Activated B cell treated with CpG ODN at 0.5 μM for 24 hours (primary cell): ENCODE data around the gene RGR. TPM values are rescaled to one million over a fixed set of nuclear protein-coding genes. Genes with fewer than 3 reads are reported as not detected.
"Not testable (repeated sequence)": the region's sequence is repeated elsewhere in the genome, so short reads cannot be mapped to it uniquely, and the experiment has no call there.

ENCODE experiments used
- ATAC-seq: fragments of 200-7000 bp; cut with Tn5 transposase; one replicate; pipeline ENCODE4 v1.10.0; 2021; ENCODE audit warnings: low read depth, mild to moderate bottlenecking, moderate library complexity
- CTCF ChIA-PET: fragments of 350-600 bp; sonication (Branson Sonifier 250); formaldehyde crosslinking; loops from one replicate; lab custom pipeline; 2021; ENCODE audit warnings: antibody characterized with exemption; lab: Charles Lee
- POLR2A ChIA-PET: fragments of 350-600 bp; sonication (Branson Sonifier 250); formaldehyde crosslinking; loops from one replicate; lab custom pipeline; 2021; ENCODE audit warnings: antibody characterized with exemption; lab: Charles Lee
- DNase-seq: peaks from one replicate; pipeline ENCODE4 v3.0.0; 2022
- H3K27ac Mint-ChIP-seq: one replicate; pipeline ENCODE4 v1.8.0; 2020; ENCODE audit warnings: mixed read lengths
- H3K27me3 Mint-ChIP-seq: one replicate; pipeline ENCODE4 v1.8.0; 2021; ENCODE audit warnings: mixed read lengths
- H3K36me3 Mint-ChIP-seq: one replicate; pipeline ENCODE4 v1.8.0; 2021; ENCODE audit warnings: low read depth, mixed read lengths
- H3K4me1 Mint-ChIP-seq: one replicate; pipeline ENCODE4 v1.8.0; 2021; ENCODE audit warnings: mixed read lengths
- H3K4me3 Mint-ChIP-seq: one replicate; pipeline ENCODE4 v1.8.0; 2020; ENCODE audit warnings: mild to moderate bottlenecking, mixed read lengths
- H3K9me3 Mint-ChIP-seq: one replicate; pipeline ENCODE4 v1.8.0; 2020; ENCODE audit warnings: mixed read lengths
- CTCF ChIP-seq: fragments of 200-600 bp; IDR thresholded peaks from one replicate; pipeline ENCODE4 v1.8.0; 2022; ENCODE audit warnings: antibody characterized with exemption, mild to moderate bottlenecking
- intact Hi-C: fragments of 100-400 bp; cut with micrococcal nuclease; formaldehyde crosslinking; loops from one replicate; pipeline ENCODE4 v1.15.1; 2024
- total RNA-seq: library from RNA; stranded (reverse); gene quantifications from 2 replicates; pipeline ENCODE4 v1.2.3, GENCODE V29; 2022

RGR gene
- total RNA-seq, 1 donor from 2014 or later: not detected

- H3K9me3 Mint-ChIP-seq: no peaks in the 10 kb centered on the region
- POLR2A ChIA-PET: no interaction called here
- DNase-seq (no peak), ATAC-seq (no peak)
- no peaks in the 10 kb centered on the region for H3K36me3 Mint-ChIP-seq
- no peak for TF ChIP-seq CTCF
- no peak overlapping the region for H3K4me3 Mint-ChIP-seq
- no peaks in the 10 kb centered on the region for H3K4me1 Mint-ChIP-seq
- CTCF ChIA-PET: interaction anchor here (1.3 to 11.6 kb wide), 3 partner anchors 165 to 285 kb away, joined by 3 to 207 read pairs (median 8); no protein-coding TSS in a partner anchor
- H3K27ac Mint-ChIP-seq: no peak overlapping the region
- intact Hi-C loops: no loop called here
- peaks cover 41% of the 10 kb centered on the region for H3K27me3 Mint-ChIP-seq
Observed at GRCh38 chr10:84265418-84265817, 20.6 kb downstream of the RGR start.

GRCh38 chr10:84267503-84268126 is 22.8 kb downstream of the RGR start:
- peaks cover 38% of the 10 kb centered on the region for H3K27me3 Mint-ChIP-seq
- intact Hi-C loops: no loop called here
- H3K27ac Mint-ChIP-seq: no peak overlapping the region
- no peak for TF ChIP-seq CTCF
- no peaks in the 10 kb centered on the region for H3K36me3 Mint-ChIP-seq
- H3K4me3 Mint-ChIP-seq: no peak overlapping the region
- ATAC-seq (no peak), DNase-seq (no peak)
- no peaks in the 10 kb centered on the region for H3K9me3 Mint-ChIP-seq
- ChIA-PET CTCF (interaction anchor here (0.8 to 11.6 kb wide), 4 partner anchors 8 to 271 kb away, joined by 3 to 207 read pairs (median 4); no protein-coding TSS in a partner anchor), POLR2A (no interaction called here)
- H3K4me1 Mint-ChIP-seq: no peaks in the 10 kb centered on the region

- intact Hi-C loops: no loop called here
- ChIA-PET CTCF (interaction anchor here (11.6 kb wide), 1 partner anchor 269 kb away, joined by 207 read pairs; no protein-coding TSS in a partner anchor), POLR2A (no interaction called here)
- Mint-ChIP-seq H3K27ac (no peak overlapping the region), H3K27me3 (peaks cover 22% of the 10 kb centered on the region), H3K4me3 (no peak overlapping the region), H3K9me3 (no peaks in the 10 kb centered on the region), H3K4me1 (no peaks in the 10 kb centered on the region), H3K36me3 (no peaks in the 10 kb centered on the region)
- no peak for DNase-seq
- no peak for TF ChIP-seq CTCF
- no peak for ATAC-seq
Observed at GRCh38 chr10:84269162-84269561, 24.3 kb downstream of the RGR start.

GRCh38 chr10:84269773-84270172 is 24.9 kb downstream of the RGR start:
- Mint-ChIP-seq H3K27ac (no peak overlapping the region), H3K27me3 (peaks cover 20% of the 10 kb centered on the region), H3K36me3 (no peaks in the 10 kb centered on the region), H3K9me3 (no peaks in the 10 kb centered on the region), H3K4me3 (no peak overlapping the region), H3K4me1 (no peaks in the 10 kb centered on the region)
- TF ChIP-seq CTCF: no peak
- DNase-seq (no peak), ATAC-seq (no peak)
- ChIA-PET POLR2A (no interaction called here), CTCF (interaction anchor here (11.6 kb wide), 1 partner anchor 269 kb away, joined by 207 read pairs; no protein-coding TSS in a partner anchor)
- intact Hi-C loops: no loop called here

GRCh38 chr10:84270708-84271107 is 25.9 kb downstream of the RGR start:
- DNase-seq (no peak), ATAC-seq (no peak)
- Mint-ChIP-seq H3K27me3 (peaks cover 22% of the 10 kb centered on the region), H3K4me3 (no peak overlapping the region), H3K9me3 (no peaks in the 10 kb centered on the region), H3K36me3 (no peaks in the 10 kb centered on the region), H3K27ac (no peak overlapping the region), H3K4me1 (no peaks in the 10 kb centered on the region)
- intact Hi-C loops: no loop called here
- POLR2A ChIA-PET: no interaction called here
- TF ChIP-seq CTCF: no peak
- CTCF ChIA-PET: interaction anchor here (11.6 kb wide), 1 partner anchor 268 kb away, joined by 207 read pairs; no protein-coding TSS in a partner anchor

GRCh38 chr10:84279876-84280475 is 35.1 kb downstream of the RGR start:
- CTCF ChIA-PET: interaction anchor here (1.5 kb wide), 1 partner anchor 257 kb away, joined by 3 read pairs; no protein-coding TSS in a partner anchor
- POLR2A ChIA-PET, H3K4me1 Mint-ChIP-seq, DNase-seq, H3K27ac Mint-ChIP-seq, H3K36me3 Mint-ChIP-seq, H3K9me3 Mint-ChIP-seq, H3K4me3 Mint-ChIP-seq, ATAC-seq, intact Hi-C loops: not testable (repeated sequence)
- H3K27me3 Mint-ChIP-seq: peaks cover 21% of the 10 kb centered on the region
